Skin of body (tissue), 2 donors: ENCODE results near the gene PGR. TPM values are rescaled to one million over a fixed set of nuclear protein-coding genes. Genes with fewer than 3 reads are reported as not detected.

Experiments
- DNase-seq: peaks from one replicate; lab custom pipeline; 2025; lab: John Stamatoyannopoulos, UW
- total RNA-seq: library from RNA; depleted of rRNA; stranded (reverse); fragments of >200 nt; gene quantifications from one replicate; pipeline ENCODE4 v1.2.3, GENCODE V29; 2014

Gene PGR
- 0.10 TPM for total RNA-seq

DNA sequence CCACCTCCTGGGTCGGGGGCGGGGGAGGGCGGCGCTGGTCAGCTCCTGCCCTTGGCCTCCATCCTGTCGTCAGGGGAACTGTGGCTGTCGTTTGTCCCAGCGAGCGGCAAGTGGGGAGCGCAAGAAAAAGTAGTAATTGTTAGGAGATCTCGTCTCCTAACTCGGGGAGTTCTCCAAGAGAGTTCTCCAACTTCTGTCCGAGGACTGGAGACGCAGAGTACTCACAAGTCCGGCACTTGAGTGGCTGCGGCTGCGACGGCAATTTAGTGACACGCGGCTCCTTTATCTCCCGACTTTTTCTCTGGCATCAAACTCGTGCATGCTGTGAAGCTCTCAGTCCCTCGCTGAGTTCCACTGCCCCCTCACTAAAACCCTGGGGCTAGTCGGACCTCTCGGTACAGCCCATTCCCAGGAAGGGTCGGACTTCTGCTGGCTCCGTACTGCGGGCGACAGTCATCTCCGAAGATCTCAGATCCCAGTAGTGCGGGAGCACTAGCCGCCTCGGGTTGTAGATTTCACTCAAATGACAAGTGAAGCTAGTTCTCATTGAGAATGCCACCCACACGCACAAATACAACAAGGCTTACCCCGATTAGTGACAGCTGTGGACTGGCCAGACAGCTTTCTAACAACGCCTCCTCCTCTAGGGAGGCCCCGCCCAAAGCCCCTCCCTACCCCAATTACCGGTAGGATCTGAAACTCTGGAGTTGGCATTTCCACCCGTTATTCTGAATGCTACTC lies at the start of gene PGR:
Gene PGR (minus strand): TSS at position 611 of the 741 bp plus-strand sequence. CDS start 743 bp downstream, outside the sequence.
- DNase-seq: no peak

GRCh38 chr11:101176381-101176780 lies 46.8 kb upstream of the PGR start:
- DNase-seq: no peak

- DNase-seq: no peak
Observed at GRCh38 chr11:101169944-101170343, 40.3 kb upstream of the PGR start.

GRCh38 chr11:101166038-101166437 lies 36.4 kb upstream of the PGR start:
- no peak for DNase-seq

DNA sequence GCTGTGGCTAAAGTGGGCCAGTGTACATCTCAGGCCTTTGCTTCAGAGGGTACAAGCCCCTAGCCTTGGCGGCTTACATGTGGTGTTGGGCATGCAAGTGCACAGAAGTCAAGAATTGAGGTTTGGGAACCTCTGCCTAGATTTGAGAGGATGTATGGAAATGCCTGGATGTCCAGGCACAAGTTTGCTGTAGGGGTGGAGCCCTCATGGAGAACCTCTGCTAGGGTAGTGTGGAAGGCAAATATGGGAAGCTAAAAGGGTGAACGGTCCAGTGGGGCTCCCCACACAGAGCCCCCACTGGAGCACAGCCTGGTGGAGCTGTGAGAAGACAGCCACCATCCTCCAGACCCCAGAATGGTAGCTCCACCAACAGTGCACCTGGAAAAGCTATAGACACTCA lies 28.5 kb upstream of the PGR start:
- no peak for DNase-seq

- no peak for DNase-seq
Observed at GRCh38 chr11:101138245-101138930, 8.8 kb upstream of the PGR start.

DNA sequence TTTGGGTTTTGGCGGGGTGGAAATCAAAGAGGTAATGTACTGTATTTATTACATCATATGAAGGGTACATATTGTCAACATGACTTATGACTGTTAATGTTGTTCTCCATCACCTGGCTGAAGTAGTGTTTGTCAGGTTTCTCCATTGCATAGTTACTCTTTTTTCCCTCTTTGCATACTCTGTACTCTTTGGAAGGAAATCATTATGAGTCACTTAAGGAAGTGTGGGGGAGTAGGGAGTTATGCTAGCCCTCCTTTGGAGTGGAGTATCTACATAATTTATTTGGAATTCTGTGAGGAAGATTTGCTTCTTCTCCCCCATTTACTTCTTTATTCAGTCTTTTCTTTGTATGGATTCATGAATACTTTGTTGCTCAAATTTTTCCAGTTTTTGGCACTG lies 3.6 kb upstream of the PGR start:
- DNase-seq: no peak

DNA sequence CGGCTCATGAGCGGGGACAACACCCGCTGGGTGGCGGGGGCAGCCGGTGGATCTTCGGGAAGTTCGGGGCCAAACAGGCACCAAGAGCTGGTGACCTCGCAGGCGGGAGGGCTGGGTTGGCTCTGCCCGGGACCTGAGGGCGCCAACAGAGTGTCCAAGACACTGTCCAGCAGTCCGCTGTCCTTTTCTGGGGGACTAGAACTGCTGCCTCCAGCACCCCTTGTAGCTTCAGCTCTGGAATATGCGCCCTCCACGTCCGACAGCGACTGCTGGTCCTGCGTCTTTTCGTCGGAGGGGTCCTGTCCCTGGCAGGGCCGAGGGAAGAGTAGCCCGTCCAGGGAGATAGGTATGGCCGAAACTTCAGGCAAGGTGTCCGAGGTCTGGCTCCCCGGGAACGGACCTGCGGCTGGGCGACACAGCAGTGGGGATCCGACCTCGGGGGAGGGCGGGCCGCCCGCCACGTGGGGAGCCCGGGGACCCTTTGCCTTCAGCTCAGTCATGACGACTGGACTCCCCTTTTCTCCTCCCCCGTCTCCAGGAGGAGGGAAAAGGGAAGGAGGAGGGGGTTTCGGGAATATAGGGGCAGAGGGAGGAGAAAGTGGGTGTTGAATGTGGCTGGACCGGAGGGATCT lies 926 bp downstream of the PGR start:
- no peak for DNase-seq

DNA sequence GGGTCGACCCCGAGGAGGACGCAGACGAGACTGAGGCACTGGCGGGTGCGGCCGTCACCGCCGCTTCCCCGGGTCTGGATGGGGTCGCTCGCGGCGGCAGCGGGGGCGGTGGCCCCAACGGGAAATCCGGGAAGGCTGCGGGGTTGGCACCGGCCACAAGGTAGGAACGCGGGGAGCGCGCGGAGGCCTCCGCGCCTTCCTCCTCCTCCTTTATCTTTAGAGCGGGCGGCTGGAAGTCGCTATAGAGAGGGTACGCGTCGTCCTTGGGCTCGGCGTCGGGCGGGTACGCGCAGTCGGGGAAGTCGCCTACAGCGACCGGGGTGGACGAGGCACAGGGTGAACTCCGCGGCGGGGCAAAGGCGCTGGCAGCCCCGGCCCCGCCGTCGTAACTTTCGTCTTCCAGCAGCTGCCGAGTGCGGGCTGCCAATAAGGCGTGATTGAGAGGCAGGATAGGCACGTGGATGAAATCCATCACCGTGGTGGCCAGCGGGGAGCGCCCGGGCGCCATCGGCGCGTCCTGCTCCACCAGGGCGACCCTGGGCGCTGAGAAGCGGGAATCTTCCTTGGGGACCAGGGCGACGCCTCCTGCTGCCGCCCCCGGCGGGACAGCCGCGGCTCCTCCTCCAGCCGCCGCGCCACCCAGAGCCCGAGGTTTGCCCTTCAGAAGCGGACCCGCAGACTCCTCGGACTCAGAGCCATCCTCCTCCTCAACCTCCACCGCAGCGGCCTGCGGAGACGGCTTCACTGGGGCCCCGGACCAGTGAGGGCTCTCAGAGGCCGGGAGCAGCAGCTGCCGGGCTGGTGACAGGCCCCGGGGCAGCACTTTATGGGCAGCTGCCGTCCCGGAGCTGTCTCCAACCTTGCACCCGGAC lies 1.7 kb downstream of the PGR start:
- DNase-seq: no peak

DNA sequence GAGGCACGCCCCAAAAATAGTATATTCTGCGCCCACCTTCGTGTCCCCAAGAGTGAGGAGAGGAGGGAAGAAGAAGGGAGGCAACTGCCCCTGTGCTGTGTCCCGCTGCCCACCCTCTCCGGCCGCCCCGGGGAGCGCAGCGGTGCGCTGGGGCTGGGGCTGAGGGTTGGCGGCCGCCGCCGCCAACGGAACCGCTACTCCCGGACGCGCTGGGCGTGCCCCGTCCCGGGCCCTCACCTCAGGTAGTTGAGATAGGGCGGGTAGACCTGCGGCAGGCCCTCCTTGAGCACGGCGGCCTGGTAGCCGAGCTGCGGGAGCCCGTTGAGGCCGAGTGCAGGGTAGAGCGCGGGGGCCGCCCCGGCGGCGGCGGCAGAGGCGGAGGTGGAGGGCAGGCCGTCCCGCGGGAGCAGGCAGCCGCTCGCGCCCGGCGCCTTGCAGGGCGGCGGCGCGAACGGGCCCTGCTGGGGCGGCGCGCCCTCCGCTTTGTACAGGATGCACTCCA lies 2.4 kb downstream of the PGR start:
- no peak for DNase-seq

DNA sequence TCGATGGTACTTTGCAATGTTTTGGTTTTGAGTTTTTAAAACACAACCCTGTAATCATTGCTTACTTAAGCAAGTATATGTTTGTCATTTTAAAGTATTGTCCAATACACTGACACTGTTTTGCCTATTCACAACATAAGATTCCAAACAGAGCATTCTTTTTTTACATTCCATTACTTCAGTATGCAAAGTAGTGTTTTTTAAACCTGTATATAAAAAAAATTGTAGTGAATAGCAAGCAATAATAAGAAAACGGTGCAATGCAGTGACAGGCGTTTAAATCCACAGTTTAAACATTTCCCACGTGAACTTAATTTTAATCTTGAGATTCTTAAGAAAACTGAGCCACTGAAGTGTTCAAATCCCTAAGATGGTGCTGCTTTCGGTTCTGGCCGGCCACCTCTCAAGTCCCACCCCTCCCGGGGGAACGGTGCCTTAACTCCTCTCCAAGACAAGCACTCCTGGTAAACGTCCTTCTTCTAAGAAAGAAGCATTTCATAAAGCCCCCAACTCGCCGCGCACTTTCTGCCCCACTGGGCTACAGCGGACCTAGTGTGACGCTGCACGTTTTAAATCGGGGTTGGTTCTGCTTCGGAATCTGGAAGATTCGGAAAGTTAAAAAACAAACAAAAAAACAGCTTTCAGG lies 2.9 kb downstream of the PGR start:
- DNase-seq: no peak

DNA sequence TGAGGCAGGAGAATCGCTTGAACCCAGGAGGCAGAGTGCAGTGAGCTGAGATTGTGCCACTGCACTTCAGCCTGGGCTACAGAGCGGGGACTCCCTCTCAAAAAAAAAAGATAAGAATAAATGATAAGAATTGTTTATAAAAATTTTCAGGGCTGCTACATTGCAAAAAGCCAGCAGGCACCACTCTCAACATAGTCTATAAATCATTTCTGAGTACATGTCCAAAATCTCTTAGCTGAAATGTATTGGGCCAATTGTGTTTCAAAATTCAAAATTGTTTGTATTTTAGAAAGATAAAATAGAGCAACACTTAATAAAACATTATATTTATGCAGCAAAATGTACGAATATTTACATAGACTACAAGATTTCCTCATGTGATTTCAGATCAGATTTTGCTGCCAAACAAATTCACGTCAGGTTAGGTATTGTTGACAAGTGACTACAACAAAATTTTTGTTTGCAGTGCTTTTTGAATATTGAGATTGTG lies 13.9 kb downstream of the PGR start:
- DNase-seq: no peak

DNA sequence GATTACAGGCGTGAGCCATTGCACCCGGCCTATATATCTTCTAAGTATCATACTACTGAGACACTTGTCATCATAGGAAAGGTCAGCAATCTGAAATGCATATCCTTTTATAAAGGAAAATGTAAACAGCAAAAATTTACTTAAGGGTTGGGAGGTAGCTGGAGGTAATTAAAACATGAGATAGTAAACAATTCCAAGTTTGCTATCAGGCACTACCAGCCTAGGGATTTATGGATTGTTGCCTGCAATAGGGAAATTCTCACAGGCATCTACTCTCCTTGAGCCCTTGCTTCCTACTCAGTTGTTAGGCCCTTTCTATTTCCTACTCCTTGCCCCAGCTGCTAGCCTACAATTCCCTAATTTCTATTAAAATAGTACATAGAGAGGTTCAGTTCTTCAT lies 16.1 kb downstream of the PGR start:
- no peak for DNase-seq

DNA sequence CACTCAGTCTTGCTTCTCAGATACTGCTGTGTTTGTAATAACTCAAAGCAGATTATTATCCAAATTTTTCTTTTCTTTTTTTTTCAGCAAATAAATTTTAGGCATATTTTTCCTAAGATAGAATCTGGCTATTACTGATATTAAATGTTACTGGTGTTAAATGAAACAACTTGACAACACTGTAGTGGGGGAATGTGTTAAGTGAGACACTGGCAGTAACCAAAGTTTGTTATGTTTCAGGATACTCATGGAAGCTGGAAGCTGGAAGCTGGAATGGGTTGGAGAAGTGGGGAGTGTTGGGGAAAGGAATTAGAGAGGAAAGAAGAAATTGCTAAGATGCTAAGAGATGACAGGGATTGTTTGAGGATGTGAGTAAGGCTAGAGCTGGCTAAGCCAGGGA lies 24.9 kb downstream of the PGR start:
- DNase-seq: no peak

GRCh38 chr11:101103433-101103832 lies 26.2 kb downstream of the PGR start:
- no peak for DNase-seq

- DNase-seq: no peak
Observed at GRCh38 chr11:101100601-101101000, 29.0 kb downstream of the PGR start.

GRCh38 chr11:101096036-101096704 lies 33.4 kb downstream of the PGR start:
- DNase-seq: no peak

GRCh38 chr11:101091781-101092180 lies 37.8 kb downstream of the PGR start:
- DNase-seq: no peak

DNA sequence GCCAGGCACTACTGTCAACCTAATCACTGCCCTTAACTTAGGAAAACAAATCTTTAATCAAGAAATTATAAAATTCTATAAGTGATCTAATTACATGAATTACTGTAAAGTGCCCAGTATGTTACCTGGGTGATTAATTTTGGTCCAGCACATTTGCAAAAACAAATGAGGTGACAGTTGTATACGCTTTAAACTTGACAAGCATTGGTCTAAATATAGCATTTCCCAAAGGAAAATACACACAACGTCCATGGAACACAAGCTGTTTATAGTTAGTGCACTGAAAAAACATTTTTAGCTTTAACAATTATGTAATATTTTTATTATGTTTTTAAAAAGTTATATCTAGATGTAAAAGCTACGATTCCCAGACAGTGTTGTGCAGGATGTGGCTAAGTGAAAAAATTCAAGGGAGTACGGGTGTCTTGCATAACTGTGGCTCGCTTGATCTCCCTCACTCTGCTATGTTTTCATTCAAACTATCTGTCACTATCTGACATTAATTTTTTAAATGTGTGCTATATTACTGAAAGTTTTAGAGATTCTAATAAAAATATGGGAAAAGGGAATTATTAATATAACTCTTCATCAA lies 38.8 kb downstream of the PGR start:
- no peak for DNase-seq

- DNase-seq: no peak
Observed at GRCh38 chr11:101083335-101083734, 46.3 kb downstream of the PGR start.
